Psoas muscle (tissue), 8 donors: Measurements from ENCODE around the gene PTH1R. TPM values are rescaled to one million over a fixed set of nuclear protein-coding genes. Genes with fewer than 3 reads are reported as not detected.
A peak's percentile ranks its signal among the peaks of the same experiment; 100 is the strongest.

Experiments used
- ATAC-seq, 4 donors: fragments of 200-7000 bp; cut with Tn5 transposase; one replicate each; pipeline ENCODE4 v1.9.1; 2020; ENCODE audit warnings: moderate library complexity in 3 of 4, mild to moderate bottlenecking in 2 of 4
- DNase-seq, 2 donors: peaks; one replicate each; pipeline ENCODE4 v3.0.0-alpha.2; 2020
- H3K27ac ChIP-seq: fragments of 200-600 bp; one replicate; pipeline ENCODE4 v1.8.0; 2022
- H3K27me3 ChIP-seq, 3 donors: fragments of 200-600 bp in 1 of 3; one replicate each; pipeline versions ENCODE4 v1.6.1 to v1.8.0; 2013 to 2022; ENCODE audit warnings: low read length in 2 of 3, mild to moderate bottlenecking in 2 of 3, moderate library complexity in 1 of 3; ENCODE audit not compliant: insufficient read depth in 3 of 3
- H3K36me3 ChIP-seq, 2 donors: fragments of 200-600 bp in 1 of 2; one replicate each; pipeline versions ENCODE4 v1.6.1 to v1.8.0; 2013 to 2022; ENCODE audit warnings: low read depth in 1 of 2, mild to moderate bottlenecking in 1 of 2, moderate library complexity in 1 of 2; ENCODE audit not compliant: insufficient read depth in 1 of 2
- H3K4me1 ChIP-seq: fragments of 200-600 bp; one replicate; pipeline ENCODE4 v1.8.0; 2022
- H3K4me3 ChIP-seq: fragments of 200-600 bp; one replicate; pipeline ENCODE4 v1.8.0; 2022; ENCODE audit warnings: mild to moderate bottlenecking
- H3K9me3 ChIP-seq: fragments of 200-600 bp; one replicate; pipeline ENCODE4 v1.8.0; 2022
- CTCF ChIP-seq: fragments of 200-600 bp; IDR thresholded peaks from one replicate; pipeline ENCODE4 v1.8.0; 2022; ENCODE audit warnings: antibody characterized with exemption
- WGBS, 3 donors: extraction: QIAGEN DNeasy Blood & Tissue Kit; methylation state at CpG; one replicate each; pipeline versions ENCODE4 v1.1.6 to v1.1.7; 2013; 5-methylcytosine and 5-hydroxymethylcytosine counted together
- intact Hi-C, 2 donors: fragments of 100-400 bp; cut with DNase I; formaldehyde crosslinking; loops; one replicate each; pipeline versions ENCODE4 v1.11.0 to v1.14.2; 2022
- polyA plus RNA-seq, 3 donors: library from polyadenylated mRNA; stranded (reverse); fragments of 200-250 nt; gene quantifications; one replicate each; pipeline ENCODE4 v1.2.3, GENCODE V29; 2013
- total RNA-seq, 4 donors: library from RNA; stranded (reverse); fragmentation: NEBNext Ultra II Directional in 2 of 4; extraction: Animal tissue kit (Norgen Biotek cat#: 25700) in 2 of 4; gene quantifications; one replicate each; pipeline versions ENCODE4 v1.2.1 to v1.2.4, GENCODE V29; 2021 to 2023
- donor health status: healthy with polysubstance abuse.
- donor health status: DM: no; HTN: no; CAD: no; lungs with moderate emphysema.
- donor health status: Bipolar disorder and iron deficiency.
- donor health status: healthy.
- donor health status: DM: yes; HTN: yes; CAD: no.
- donor health status: DM: no; HTN: no; CAD: no.
- donor health status: DM: no; HTN: no; CAD: no.
- donor health status: DM: yes; HTN: yes; CAD: no.

Gene PTH1R
- total and polyA plus RNA-seq, 7 donors, result 1.1 to 5.9 (median 4.2) TPM

- peak; percentile 35 to 60 for DNase-seq
Measured at GRCh38 chr3:46903341-46904302, 26.1 kb downstream of the PTH1R start.

GRCh38 chr3:46904303-46905212 is 27.0 kb downstream of the PTH1R start:
- DNase-seq, result peak; percentile 16 to 44
- Histone ChIP-seq H3K27me3 (no peaks in the 10 kb centered on the region), H3K4me1 (peaks cover 12% of the 10 kb centered on the region), H3K9me3 (no peaks in the 10 kb centered on the region), H3K4me3 (no peak overlapping the region), H3K36me3 (no peaks in the 10 kb centered on the region), H3K27ac (no peak overlapping the region)
- ATAC-seq, result no peak
- intact Hi-C loops, result loop anchor here in 1 of 2 donors (5.0 kb wide), 1 partner anchor 202 kb away; the partner anchor contains the start of gene TMIE
- no peak for TF ChIP-seq CTCF
- WGBS, 3 donors, result 89 to 93% (median 89%) methylated on average over 18 of the region's 18 CpGs

More at GRCh38 chr3:46903341-46904302, 26.1 kb downstream of the PTH1R start:
- Histone ChIP-seq H3K27ac (no peak overlapping the region), H3K4me1 (peaks cover 4% of the 10 kb centered on the region), H3K36me3 (no peaks in the 10 kb centered on the region), H3K4me3 (no peak overlapping the region), H3K27me3 (no peaks in the 10 kb centered on the region), H3K9me3 (no peaks in the 10 kb centered on the region)
- intact Hi-C loops, result no loop called here
- ATAC-seq, result no peak
- 79 to 82% (median 81%) methylated on average over 20 to 21 of the region's 21 CpGs for WGBS, 3 donors
- no peak for TF ChIP-seq CTCF

- DNase-seq, result peak; percentile 8 to 27
- TF ChIP-seq CTCF, result no peak
- Histone ChIP-seq H3K27ac (no peak overlapping the region), H3K27me3 (no peaks in the 10 kb centered on the region), H3K4me3 (no peak overlapping the region), H3K4me1 (peaks cover 15% of the 10 kb centered on the region), H3K36me3 (no peaks in the 10 kb centered on the region), H3K9me3 (no peaks in the 10 kb centered on the region)
- WGBS, 3 donors, result 89 to 97% (median 91%) methylated on average over 3 of the region's 3 CpGs
- intact Hi-C loops, result loop anchor here in 1 of 2 donors (5.0 kb wide), 1 partner anchor 203 kb away; the partner anchor contains the start of gene TMIE
- no peak for ATAC-seq
Measured at GRCh38 chr3:46905213-46905560, 27.7 kb downstream of the PTH1R start.

GRCh38 chr3:46905661-46906451 is 28.3 kb downstream of the PTH1R start:
- WGBS, 3 donors, result 76 to 83% (median 83%) methylated on average over 11 of the region's 11 CpGs
- intact Hi-C loops, result loop anchor here in 1 of 2 donors (5.0 kb wide), 1 partner anchor 204 kb away; the partner anchor contains the start of gene TMIE

More at GRCh38 chr3:46905661-46906451, 28.3 kb downstream of the PTH1R start:
- Histone ChIP-seq H3K36me3 (no peaks in the 10 kb centered on the region), H3K27ac (no peak overlapping the region), H3K27me3 (no peaks in the 10 kb centered on the region), H3K9me3 (no peaks in the 10 kb centered on the region), H3K4me3 (no peak overlapping the region), H3K4me1 (peaks cover 15% of the 10 kb centered on the region)
- ATAC-seq, result no peak
- no peak for TF ChIP-seq CTCF
- DNase-seq, result peak; percentile 9 to 48
